Embryonic facial prominence (tissue), 1 donor: Measurements from ENCODE around the gene ATG2A.

Experiments used
- DNase-seq: peaks from one replicate; pipeline ENCODE4 v3.0.0-alpha.2; 2016; ENCODE audit errors: extremely low spot score

The ATG2A gene

DNA sequence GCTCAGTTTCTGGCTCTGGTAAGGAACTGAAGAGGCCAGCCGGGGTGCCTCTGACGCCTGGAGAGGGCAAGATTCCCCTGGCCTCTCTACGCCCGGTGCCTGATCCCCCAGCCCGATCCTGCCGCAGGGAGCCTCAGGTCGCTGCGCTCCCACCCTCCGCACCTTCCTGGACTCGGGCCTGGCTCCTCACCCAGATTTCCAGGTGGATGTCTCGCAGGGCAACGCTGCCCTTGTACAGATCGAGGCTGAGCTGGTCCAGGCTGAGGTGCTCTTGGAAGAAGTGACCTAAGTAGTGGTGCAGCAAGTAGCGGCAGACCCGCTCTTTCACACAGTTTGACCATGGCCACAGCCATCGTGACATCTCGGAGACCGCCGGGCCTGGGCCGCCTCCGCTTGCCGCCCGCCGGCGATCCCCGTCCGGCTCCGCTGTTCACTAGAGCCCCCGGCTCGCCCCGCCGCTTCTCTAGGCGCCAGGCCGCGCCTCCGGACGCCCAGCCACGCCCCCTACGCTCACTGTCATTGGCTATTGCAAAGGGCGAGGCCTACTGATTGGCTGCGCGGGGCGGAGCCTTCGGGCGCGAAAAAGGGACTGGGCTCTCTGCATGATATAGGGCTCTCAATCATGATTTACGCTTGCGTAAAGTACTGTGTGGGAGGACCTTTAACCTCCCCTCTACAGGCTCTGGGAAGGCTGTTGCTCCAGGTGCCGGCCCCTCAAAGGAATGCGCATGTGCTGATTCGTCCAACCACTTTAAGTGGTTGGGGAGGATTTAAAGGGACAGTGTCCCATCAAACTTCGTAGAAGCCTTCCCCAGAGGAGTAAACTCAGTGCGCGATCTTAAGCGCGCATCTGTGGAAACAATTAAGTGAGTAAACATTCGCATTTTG, at the start of gene ATG2A:
TSS of gene ATG2A (minus strand) at position 435 of the 888 bp plus-strand sequence. CDS start at position 361, 74 bp downstream.
- peak; percentile 99 for DNase-seq

GRCh38 chr11:64963072-64963631, 46.1 kb upstream of the ATG2A start:
- no peak for DNase-seq

GRCh38 chr11:64960719-64961118, 43.7 kb upstream of the ATG2A start:
- DNase-seq = no peak

GRCh38 chr11:64959498-64959897, 42.5 kb upstream of the ATG2A start:
- DNase-seq = no peak

GRCh38 chr11:64954201-64954600, 37.2 kb upstream of the ATG2A start:
- DNase-seq = no peak

- no peak for DNase-seq
Measured at GRCh38 chr11:64951529-64951928, 34.5 kb upstream of the ATG2A start.

DNA sequence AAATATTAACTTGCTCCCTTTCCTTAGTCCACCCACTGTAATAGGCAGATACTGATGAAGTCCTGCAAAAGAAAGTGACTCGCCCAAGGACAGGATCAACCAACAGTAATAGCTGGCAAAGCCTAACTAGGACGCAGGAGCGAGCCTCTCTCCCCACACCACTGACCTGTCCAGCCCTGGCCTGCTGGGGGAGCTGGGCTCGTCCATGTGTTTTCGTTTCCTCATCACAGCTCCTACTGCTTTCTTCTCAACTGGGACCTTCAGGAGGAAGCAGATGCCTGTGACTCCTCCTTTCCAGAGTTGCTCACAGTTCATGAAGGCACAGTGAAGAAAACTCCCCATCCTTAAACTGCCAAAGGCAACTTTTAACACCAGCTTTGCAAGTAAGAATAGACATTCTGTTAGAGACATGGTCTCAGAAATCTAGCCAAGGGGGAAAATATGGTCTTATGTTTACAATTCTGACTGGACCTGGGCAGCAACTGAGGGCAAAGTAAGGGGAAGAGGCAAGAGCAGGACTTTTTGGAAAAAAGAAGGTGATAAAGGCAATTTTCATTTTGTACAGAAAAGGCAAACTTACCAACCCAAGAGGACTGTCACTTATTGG, 30.3 kb upstream of the ATG2A start:
- DNase-seq = no peak

- no peak for DNase-seq
Measured at GRCh38 chr11:64936539-64936938, 19.5 kb upstream of the ATG2A start.

DNA sequence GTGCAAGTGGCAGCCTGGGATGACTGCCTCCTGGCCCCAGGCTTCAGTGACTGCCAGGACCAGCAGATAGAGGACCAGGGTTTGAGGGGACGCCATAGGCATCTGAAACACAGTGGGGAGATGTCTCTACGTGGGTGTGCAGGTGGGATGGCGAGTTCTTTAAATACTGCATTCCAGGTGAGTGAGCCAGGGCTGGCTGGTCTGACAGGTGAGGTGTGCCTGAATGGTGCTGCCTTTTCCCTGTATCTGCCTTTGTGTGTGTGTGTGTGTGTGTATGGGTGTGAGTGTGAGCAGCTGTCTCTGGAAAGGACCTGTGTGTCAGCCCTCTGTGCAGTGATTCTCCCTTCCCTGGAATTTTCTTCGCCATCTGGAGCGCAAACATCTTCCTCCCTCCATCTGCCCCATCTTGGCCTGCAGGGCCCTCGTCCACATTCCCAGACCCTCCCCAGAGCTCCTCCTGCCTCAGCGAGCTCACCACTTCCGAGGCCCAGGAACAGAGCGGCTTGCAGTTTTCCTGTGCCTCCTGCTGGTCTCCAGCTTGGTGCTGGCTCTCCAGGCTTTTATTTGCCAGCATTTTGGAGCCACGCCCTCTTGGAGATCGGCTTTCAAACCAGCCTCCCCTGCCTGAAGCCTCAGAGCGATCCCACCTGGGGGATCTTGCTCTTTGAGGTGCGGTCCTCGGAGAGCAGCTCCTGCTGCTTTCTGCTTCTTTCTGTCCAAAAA, 18.5 kb upstream of the ATG2A start, which contains the start of gene GPHA2:
TSS of gene GPHA2 (minus strand) at position 535 of the 723 bp plus-strand sequence. CDS start at position 102, 433 bp downstream.
- DNase-seq = no peak

DNA sequence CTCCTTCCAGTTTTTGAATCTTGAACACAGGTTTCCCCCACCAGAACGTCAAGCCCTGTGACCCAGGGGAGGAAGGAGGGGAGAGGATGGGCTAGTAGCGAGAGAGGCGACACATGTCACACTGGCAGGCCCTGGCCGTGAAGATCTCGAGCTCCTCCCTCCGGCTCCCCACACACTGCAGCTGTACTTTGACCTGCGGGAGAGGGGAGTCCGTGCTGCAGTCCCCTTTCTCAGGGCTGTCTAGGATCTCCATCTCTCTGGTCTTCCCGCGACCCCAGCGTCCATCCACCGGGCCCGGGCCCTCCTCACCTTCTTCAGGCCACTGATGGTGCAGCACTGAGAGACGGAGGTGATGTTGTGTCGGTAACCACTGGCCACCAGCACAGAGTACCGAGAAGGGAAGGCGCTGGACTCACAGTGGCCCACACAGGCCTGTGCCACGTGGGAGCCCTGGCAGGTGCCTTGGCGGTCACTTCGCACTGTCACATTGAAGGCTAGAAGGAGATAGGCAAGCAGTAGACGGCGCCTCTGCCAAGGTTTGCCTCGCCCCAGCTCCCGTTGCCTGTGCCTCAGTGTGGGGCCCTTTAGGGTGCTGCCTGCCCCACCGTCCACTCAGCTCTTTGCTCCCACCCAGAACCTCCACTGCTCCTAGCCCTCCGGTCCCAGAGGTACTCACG, 17.8 kb upstream of the ATG2A start:
- no peak for DNase-seq

- no peak for DNase-seq
Measured at GRCh38 chr11:64933935-64934681, 17.1 kb upstream of the ATG2A start.

DNA sequence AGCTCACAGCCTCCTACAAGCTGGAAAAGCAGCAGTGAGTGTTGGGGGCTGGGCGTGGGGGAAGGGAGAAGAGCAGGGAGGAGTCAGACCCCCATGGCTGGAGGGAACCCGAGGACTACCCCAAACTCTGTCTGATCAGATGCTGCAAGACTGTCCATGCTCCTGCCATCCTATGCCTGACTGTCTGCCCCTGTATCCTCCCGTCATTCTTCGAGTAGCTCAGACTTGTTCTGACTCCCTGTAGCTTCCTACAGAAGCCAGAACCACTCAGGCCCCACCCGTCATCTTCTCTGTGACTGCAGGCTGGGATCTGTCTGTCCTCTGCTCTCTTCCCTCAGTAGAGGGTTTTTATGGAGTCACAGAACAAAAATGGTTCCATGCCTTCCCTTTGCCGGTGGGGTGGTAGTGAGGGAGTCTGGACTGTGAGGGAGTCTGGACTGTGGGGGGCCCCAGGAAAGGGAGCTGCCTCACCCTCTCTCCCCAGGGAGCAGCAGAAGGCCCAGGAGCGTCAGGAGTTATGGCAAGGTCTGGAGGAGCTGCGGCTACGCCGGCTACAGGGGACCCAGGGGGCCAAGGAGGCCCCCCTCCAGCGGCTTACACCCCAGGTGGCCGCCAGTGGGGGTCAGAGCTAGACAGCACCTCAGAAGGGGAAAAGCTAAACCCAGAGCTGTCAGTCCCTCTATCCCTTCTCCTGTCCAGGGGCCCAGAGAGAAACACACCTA, 16.4 kb upstream of the ATG2A start:
- DNase-seq = no peak

GRCh38 chr11:64932324-64932723, 15.3 kb upstream of the ATG2A start:
- DNase-seq = no peak

GRCh38 chr11:64931290-64931689, 14.3 kb upstream of the ATG2A start:
- no peak for DNase-seq

GRCh38 chr11:64930340-64930739, 13.3 kb upstream of the ATG2A start:
- no peak for DNase-seq

GRCh38 chr11:64929625-64930024, 12.6 kb upstream of the ATG2A start:
- no peak for DNase-seq

GRCh38 chr11:64928957-64929356, 11.9 kb upstream of the ATG2A start:
- no peak for DNase-seq

GRCh38 chr11:64926689-64927088, 9.7 kb upstream of the ATG2A start:
- DNase-seq = no peak

- DNase-seq = no peak
Measured at GRCh38 chr11:64925536-64926436, 8.8 kb upstream of the ATG2A start.
